ENCODE results near the gene ADARB2.
"Not testable (repeated sequence)": the region's sequence is repeated elsewhere in the genome, so short reads cannot be mapped to it uniquely, and the experiment has no call there.

The ADARB2 gene

DNA sequence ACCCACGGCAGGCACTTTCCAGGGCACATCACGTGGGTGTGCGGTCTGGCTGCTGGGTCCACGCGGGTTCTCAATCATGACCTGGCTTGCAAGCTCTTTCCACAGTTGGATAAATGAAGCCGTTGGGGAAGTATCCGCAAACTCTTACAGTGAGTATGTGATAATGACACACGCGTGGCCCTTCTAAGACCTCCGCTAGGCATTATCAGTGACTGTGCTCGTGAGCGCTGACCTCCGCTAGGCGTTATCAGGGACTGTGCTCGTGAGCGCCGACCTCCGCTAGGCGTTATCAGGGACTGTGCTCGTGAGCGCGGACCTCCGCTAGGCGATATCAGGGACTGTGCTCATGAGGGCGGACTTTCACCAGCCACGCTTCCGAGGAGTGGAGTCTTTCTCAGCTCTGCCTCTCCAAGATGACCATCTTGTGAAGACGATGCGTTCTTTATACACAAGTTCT is 574.1 kb downstream of the ADARB2 start:
- H3K27ac Mint-ChIP-seq, result no peak overlapping the region
- DNase-seq (no peak), ATAC-seq (no peak)
- H3K9me3 Mint-ChIP-seq, result no peaks in the 10 kb centered on the region
- no peaks in the 10 kb centered on the region for H3K27me3 Mint-ChIP-seq
- no peaks in the 10 kb centered on the region for H3K4me1 Mint-ChIP-seq
- H3K36me3 Mint-ChIP-seq (ENCODE audit: low read depth), result no peaks in the 10 kb centered on the region
- H3K4me3 Mint-ChIP-seq, result no peak overlapping the region

DNA sequence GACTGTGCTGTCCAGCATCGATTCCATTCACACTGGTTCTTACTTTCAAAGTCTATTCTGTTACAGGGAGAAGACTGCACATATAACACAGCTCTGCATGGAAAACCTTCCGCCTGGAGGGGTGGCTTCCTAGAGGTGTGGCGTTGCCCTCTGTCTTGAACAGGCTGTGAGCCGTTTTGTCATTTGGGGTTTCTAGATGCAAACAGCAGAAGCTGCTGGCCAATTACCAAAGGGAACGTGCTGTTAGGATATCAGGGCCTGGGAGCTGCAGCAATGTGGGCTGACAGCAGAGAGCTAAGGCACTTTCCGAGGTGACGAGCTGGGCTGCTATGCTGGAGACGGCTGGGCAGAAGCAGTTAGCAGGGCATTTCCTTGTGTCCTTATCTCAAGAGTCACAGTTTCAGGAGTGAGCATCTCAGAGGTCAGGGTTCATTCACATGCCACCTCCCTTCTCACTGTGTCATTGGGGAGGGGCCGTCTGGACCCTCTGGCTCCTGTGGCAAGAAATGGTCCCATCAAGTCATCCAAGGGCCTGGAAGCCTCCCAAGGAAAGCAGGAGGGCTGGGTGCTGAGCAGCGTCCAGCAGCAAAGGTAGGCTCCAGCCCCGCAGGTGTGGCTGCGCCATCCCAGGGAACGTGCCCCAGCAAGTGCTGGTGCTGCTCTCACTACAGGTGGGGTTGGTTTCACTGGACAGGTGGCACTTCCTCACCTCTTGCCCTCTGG is 574.7 kb downstream of the ADARB2 start:
- no peak for DNase-seq
- Mint-ChIP-seq H3K4me1 (no peaks in the 10 kb centered on the region), H3K27ac (no peak overlapping the region), H3K4me3 (no peak overlapping the region), H3K9me3 (no peaks in the 10 kb centered on the region), H3K36me3 (ENCODE audit: low read depth) (no peaks in the 10 kb centered on the region), H3K27me3 (no peaks in the 10 kb centered on the region)
- ATAC-seq, result no peak

DNA sequence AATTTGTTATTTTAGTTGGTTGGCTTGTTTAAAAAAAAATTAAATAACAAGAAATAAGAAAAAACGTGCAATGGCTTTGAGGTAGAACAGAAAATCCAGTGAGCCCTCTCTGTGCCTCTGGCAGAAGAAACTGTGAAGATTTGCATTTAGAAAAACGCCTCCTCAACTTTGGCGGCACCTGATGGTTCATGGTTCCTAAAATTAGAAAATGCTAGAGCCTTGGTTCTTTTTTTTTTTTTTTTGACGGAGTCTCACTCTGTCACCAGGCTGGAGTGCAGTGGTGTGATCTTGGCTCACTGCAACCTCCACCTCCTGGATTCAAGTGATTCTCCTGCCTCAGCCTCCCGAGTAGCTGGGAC is 576.0 kb downstream of the ADARB2 start:
- H3K9me3 Mint-ChIP-seq; H3K4me1 Mint-ChIP-seq; ATAC-seq; H3K27ac Mint-ChIP-seq; H3K4me3 Mint-ChIP-seq; H3K36me3 Mint-ChIP-seq (ENCODE audit: low read depth); DNase-seq; H3K27me3 Mint-ChIP-seq: not testable (repeated sequence)

DNA sequence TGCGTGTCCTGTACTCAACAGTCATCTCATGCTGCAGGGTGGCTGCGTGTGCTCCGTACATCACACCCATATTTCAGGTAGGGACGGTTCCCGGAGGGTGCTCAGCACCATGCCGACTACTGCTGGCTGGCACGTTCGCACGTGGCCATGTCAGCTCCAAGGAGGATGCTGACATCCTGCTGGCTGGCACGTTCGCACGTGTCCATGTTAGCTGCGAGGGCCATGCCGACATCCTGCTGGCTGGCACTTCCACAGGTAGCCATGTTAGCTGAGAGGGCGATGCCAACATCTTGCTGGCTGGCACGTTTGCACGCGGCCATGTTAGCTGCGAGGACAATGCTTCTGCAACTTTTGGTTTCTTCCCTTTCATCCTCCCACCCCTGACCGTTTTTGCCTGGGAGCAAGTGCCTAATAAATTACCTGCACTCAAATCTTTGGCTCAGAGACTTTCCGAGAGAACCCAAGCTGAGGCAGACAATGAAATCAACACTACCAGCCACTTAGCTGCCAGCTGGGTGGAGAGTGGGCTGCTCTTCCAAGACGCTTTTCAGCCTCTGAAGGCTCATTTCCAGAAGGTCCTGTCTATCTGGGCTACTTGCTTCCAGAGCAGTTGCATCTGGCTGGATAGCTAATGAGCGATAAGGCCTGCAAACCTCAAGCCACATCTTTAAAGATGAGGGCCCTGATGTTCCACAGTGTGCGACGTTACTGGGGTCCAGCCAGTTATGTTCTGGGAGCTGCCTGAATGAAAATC is 576.6 kb downstream of the ADARB2 start:
- H3K4me1 Mint-ChIP-seq, result no peaks in the 10 kb centered on the region
- H3K36me3 Mint-ChIP-seq (ENCODE audit: low read depth), result no peaks in the 10 kb centered on the region
- peaks cover 3% of the 10 kb centered on the region for H3K27me3 Mint-ChIP-seq
- no peak overlapping the region for H3K27ac Mint-ChIP-seq
- no peaks in the 10 kb centered on the region for H3K9me3 Mint-ChIP-seq
- ATAC-seq, result no peak
- DNase-seq, result no peak
- H3K4me3 Mint-ChIP-seq, result no peak overlapping the region

DNA sequence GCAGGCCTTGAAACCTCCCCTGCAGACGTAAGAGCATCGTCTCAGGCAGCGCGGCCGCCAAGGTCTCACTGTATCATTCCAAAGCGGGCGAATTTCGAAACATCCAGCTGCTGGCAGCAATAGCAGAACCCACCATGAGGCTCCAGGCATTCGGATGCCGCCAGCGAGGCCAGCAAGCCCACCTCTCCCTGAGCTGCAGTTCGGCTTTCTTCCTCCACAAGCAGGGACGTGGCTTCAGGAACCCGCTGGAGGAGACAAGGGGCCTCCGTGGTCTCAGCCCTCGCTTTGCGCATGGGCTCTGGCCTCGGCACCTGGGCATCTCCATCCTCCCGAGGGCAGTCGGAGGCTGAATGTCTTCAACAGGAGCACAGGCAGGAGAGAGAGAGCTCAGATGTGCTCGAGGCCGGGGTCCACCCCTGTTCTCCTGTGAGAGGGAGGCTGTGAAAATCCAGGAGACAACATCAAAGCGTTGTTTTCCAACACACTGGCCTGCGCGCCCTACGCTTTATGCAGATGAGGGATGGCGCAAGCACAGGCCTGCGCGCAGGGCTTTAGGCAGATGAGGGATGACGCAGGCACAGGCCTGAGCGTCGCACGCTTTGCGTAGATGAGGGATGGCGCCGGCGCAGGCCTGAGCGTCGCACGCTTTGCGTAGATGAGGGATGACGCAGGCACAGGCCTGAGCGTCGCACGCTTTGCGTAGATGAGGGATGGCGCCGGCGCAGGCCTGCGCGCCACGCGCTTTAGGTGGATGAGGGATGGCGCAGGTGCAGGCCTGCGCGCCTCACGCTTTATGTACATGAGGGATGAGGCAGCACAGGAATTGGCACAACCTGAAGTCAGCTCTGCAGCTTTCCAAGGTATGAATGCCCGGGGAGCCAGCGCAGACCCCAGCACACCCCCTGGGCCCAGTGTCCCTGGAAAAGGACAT is 577.9 kb downstream of the ADARB2 start:
- DNase-seq, result no peak
- peaks cover 3% of the 10 kb centered on the region for H3K27me3 Mint-ChIP-seq
- ATAC-seq, result no peak
- no peak overlapping the region for H3K27ac Mint-ChIP-seq
- no peak overlapping the region for H3K4me3 Mint-ChIP-seq
- H3K4me1 Mint-ChIP-seq, result no peaks in the 10 kb centered on the region
- H3K36me3 Mint-ChIP-seq (ENCODE audit: low read depth), result no peaks in the 10 kb centered on the region
- H3K9me3 Mint-ChIP-seq, result no peaks in the 10 kb centered on the region

GRCh38 chr10:1158536-1158935 is 578.8 kb downstream of the ADARB2 start:
- ATAC-seq; H3K4me3 Mint-ChIP-seq; H3K4me1 Mint-ChIP-seq; DNase-seq; H3K36me3 Mint-ChIP-seq (ENCODE audit: low read depth); H3K9me3 Mint-ChIP-seq; H3K27ac Mint-ChIP-seq; H3K27me3 Mint-ChIP-seq: not testable (repeated sequence)

DNA sequence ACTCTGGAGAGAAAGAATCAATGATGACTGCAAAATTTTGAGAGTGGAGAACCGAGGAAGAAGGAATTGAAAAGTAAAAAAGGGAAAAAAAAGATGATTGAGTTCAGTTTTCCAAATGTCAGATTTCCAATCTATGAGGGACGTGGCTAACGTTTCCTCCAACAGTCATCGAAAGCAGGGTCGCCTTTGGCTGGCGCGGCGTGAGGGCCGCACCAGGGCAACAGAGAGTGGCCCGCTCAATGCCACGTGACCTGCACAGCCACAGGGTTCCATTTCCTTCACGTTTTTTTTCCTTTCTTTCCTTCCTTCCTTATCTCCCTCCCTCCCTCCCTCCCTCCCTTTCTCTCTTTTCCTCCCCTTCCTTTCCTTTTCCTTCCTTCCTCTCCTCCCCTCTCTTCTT is 579.3 kb downstream of the ADARB2 start:
- Mint-ChIP-seq H3K36me3 (ENCODE audit: low read depth) (no peaks in the 10 kb centered on the region), H3K27me3 (peaks cover 3% of the 10 kb centered on the region), H3K9me3 (no peaks in the 10 kb centered on the region), H3K4me1 (no peaks in the 10 kb centered on the region), H3K4me3 (no peak overlapping the region), H3K27ac (no peak overlapping the region)
- ATAC-seq (no peak), DNase-seq (no peak)

- no peaks in the 10 kb centered on the region for H3K9me3 Mint-ChIP-seq
- H3K27me3 Mint-ChIP-seq, result peaks cover 3% of the 10 kb centered on the region
- H3K36me3 Mint-ChIP-seq (ENCODE audit: low read depth), result no peaks in the 10 kb centered on the region
- no peak for ATAC-seq
- no peak overlapping the region for H3K4me3 Mint-ChIP-seq
- H3K27ac Mint-ChIP-seq, result no peak overlapping the region
- no peaks in the 10 kb centered on the region for H3K4me1 Mint-ChIP-seq
- no peak for DNase-seq
These were observed 579.8 kb downstream of the ADARB2 start for GRCh38 chr10:1157615-1157933.

DNA sequence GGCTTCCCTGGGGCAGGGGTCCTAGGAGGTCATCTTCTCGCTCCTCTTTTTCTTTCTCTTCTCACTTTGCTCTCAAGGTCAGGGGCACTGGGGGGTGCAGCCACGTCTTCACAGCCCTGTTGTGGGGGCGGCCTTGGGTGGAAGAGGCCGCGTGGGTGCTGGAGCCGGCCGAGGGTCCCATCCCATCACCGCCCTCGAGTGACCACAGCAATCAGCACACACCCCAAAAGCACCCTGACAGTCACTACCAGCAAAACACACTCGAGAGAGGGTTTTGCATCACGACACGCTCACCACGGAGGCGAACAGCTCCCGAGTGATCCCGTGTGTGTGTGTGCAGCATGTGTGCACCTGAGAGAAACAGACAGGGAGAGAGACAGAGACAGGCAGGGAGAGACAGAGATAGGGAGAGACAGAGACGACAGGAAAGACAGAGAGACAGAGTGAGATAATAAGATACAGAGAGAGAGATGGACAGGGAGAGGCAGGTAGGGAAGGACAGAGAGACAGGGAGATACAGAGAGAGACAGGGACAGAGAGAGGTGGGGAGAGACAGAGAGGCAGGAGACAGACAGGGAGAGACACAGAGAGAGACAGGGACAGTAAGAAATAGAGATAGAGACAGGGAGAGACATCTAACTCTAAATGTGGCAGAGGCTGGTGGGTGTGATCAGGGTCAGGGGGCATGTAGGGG is 580.3 kb downstream of the ADARB2 start:
- Mint-ChIP-seq H3K9me3 (no peaks in the 10 kb centered on the region), H3K36me3 (ENCODE audit: low read depth) (no peaks in the 10 kb centered on the region), H3K4me1 (no peaks in the 10 kb centered on the region), H3K27ac (no peak overlapping the region), H3K27me3 (peaks cover 3% of the 10 kb centered on the region), H3K4me3 (no peak overlapping the region)
- ATAC-seq (no peak), DNase-seq (no peak)

GRCh38 chr10:1156616-1156886 is 580.8 kb downstream of the ADARB2 start:
- H3K4me3 Mint-ChIP-seq, result no peak overlapping the region
- H3K4me1 Mint-ChIP-seq, result no peaks in the 10 kb centered on the region
- no peaks in the 10 kb centered on the region for H3K9me3 Mint-ChIP-seq
- H3K27me3 Mint-ChIP-seq, result peaks cover 3% of the 10 kb centered on the region
- no peaks in the 10 kb centered on the region for H3K36me3 Mint-ChIP-seq (ENCODE audit: low read depth)
- no peak for DNase-seq
- ATAC-seq, result no peak
- no peak overlapping the region for H3K27ac Mint-ChIP-seq

DNA sequence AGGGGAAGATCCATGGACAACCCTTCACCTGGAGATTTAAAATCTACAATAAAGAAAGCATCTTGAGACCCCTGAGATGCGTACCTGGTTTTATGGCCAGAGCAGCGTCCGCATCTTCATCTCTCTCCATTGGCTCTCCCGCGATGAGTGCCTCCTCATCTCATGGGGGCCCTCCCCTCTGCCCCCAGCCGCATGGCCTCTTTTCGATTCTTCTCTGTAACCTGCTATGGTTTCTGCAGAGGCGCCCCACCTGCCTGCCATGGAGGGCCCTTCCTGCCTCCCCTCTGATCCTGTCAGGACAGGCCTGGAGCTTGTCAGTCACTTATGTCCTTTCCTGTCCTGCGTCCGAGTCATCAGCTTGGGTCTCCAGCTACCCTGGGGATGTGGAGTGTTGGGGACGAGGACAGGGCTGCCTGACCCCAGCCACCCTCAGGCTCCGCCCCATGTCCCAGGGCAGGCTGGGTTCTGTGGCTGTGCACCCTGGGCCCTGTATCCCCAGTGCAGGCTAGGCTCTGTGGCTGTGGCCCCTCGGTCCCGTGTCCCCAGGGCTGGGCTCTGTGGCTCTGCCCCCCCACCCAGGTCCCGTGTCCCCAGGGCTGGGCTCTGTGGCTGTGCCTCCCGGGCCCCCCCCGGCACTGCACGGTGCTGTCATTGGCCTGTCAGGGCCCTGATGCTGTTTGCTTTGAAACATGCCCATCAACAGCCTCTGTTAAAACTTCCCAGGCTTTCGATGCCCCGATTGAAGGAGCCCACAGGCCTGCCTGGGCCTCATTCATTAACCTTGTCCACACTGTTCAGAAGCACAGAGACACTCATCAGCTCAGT is 581.3 kb downstream of the ADARB2 start:
- Mint-ChIP-seq H3K4me3 (no peak overlapping the region), H3K27ac (no peak overlapping the region), H3K4me1 (no peaks in the 10 kb centered on the region), H3K9me3 (no peaks in the 10 kb centered on the region), H3K27me3 (peaks cover 3% of the 10 kb centered on the region), H3K36me3 (ENCODE audit: low read depth) (no peaks in the 10 kb centered on the region)
- DNase-seq (no peak), ATAC-seq (no peak)

- DNase-seq (no peak), ATAC-seq (no peak)
- no peak overlapping the region for H3K4me3 Mint-ChIP-seq
- no peak overlapping the region for H3K27ac Mint-ChIP-seq
- H3K9me3 Mint-ChIP-seq, result no peaks in the 10 kb centered on the region
- H3K36me3 Mint-ChIP-seq (ENCODE audit: low read depth), result no peaks in the 10 kb centered on the region
- peaks cover 3% of the 10 kb centered on the region for H3K27me3 Mint-ChIP-seq
- peaks cover 5% of the 10 kb centered on the region for H3K4me1 Mint-ChIP-seq
These were observed 582.6 kb downstream of the ADARB2 start for GRCh38 chr10:1154531-1155295.

DNA sequence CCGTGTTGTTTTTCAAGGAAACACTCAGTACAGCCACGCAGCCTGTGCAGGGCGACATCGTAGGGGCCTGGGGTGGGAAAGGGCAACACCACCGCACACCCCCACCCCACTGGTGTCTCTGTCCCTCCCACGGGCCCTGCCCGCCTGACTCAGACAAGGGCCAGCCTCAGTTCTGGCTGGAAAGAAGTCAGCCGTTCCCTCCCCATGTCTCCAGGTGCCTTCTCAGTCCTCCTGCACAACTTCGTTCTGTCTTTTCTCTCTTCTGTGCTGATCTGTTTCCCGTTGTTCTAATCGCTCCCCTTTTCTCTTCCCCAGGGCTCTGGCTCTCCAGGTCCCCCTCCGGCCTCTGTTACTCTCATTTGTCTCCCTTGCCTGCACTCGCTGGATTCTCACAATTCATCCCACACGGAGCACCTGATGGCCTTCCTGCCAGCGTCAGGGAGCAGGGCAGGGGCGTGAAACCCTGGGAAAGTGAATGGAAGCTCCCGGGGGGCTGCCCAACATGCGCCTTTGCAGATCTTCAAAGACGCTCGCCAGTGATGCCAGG is 583.4 kb downstream of the ADARB2 start:
- peaks cover 9% of the 10 kb centered on the region for H3K4me1 Mint-ChIP-seq
- H3K36me3 Mint-ChIP-seq (ENCODE audit: low read depth), result no peaks in the 10 kb centered on the region
- no peak overlapping the region for H3K27ac Mint-ChIP-seq
- H3K4me3 Mint-ChIP-seq, result no peak overlapping the region
- DNase-seq (no peak), ATAC-seq (no peak)
- no peaks in the 10 kb centered on the region for H3K9me3 Mint-ChIP-seq
- peaks cover 7% of the 10 kb centered on the region for H3K27me3 Mint-ChIP-seq

Measured in activated naive CD8-positive, alpha-beta T cell treated with anti-CD3 and anti-CD28 coated beads, Interleukin-2, amount 50 U/mL, for 24 hours (primary cell).